GM23338 (cell line): ENCODE results near the gene XPNPEP1. TPM values are rescaled to one million over a fixed set of nuclear protein-coding genes. Genes with fewer than 3 reads are reported as not detected.

ENCODE experiments used
- ATAC-seq: fragments of 200-7000 bp; cut with Tn5 transposase; 3 replicates; pipeline ENCODE4 v1.9.1; 2020
- DNase-seq: peaks from one replicate; pipeline ENCODE4 v3.0.0-alpha.2; 2015; ENCODE audit warnings: low spot score
- H2AFZ ChIP-seq: fragments of 200-600 bp; sonication (generic); 2 replicates; pipeline ENCODE4 v1.8.0; 2016; ENCODE audit warnings: antibody characterized with exemption, mild to moderate bottlenecking, moderate library complexity
- H3F3A ChIP-seq: fragments of 200-600 bp; sonication (generic); replicated peaks from 2 replicates; pipeline ENCODE4 v1.8.0; 2017; ENCODE audit warnings: antibody characterized with exemption, mixed run types, low read depth
- H3K27ac ChIP-seq: fragments of 200-600 bp; sonication (generic); 2 replicates; pipeline ENCODE4 v1.6.1; 2016; ENCODE audit warnings: low read depth
- H3K27me3 ChIP-seq: fragments of 200-600 bp; sonication (generic); 2 replicates; pipeline ENCODE4 v1.8.0; 2016; ENCODE audit warnings: mild to moderate bottlenecking, mixed run types, moderate library complexity; ENCODE audit not compliant: insufficient read depth
- H3K36me3 ChIP-seq: fragments of 200-600 bp; sonication (generic); 2 replicates; pipeline ENCODE4 v1.8.0; 2016; ENCODE audit warnings: mild to moderate bottlenecking; ENCODE audit not compliant: insufficient read depth
- H3K4me1 ChIP-seq: fragments of 200-600 bp; sonication (generic); 2 replicates; pipeline ENCODE4 v1.8.0; 2016; ENCODE audit warnings: mild to moderate bottlenecking, moderate library complexity; ENCODE audit not compliant: insufficient read depth
- H3K4me2 ChIP-seq: fragments of 200-600 bp; sonication (generic); 2 replicates; pipeline ENCODE4 v1.7.1; 2017; ENCODE audit warnings: mixed run types
- H3K4me3 ChIP-seq: fragments of 200-600 bp; sonication (generic); 2 replicates; pipeline ENCODE4 v1.6.1; 2016; ENCODE audit warnings: mixed run types
- H3K79me2 ChIP-seq: fragments of 200-600 bp; sonication (generic); replicated peaks from 2 replicates; pipeline ENCODE4 v1.8.0; 2017; ENCODE audit warnings: mild to moderate bottlenecking; ENCODE audit not compliant: insufficient read depth
- H3K9me2 ChIP-seq: fragments of 200-600 bp; sonication (generic); 2 replicates; pipeline ENCODE4 v1.8.0; 2017; ENCODE audit not compliant: insufficient read depth
- H4K20me1 ChIP-seq: fragments of 200-600 bp; sonication (generic); replicated peaks from 2 replicates; pipeline ENCODE4 v1.8.0; 2017; ENCODE audit warnings: mild to moderate bottlenecking; ENCODE audit not compliant: insufficient read depth
- H3K27ac Mint-ChIP-seq: 2 replicates; pipeline ENCODE4 v1.8.0; 2020; ENCODE audit warnings: inconsistent platforms, mild to moderate bottlenecking, moderate library complexity, mixed read lengths
- H3K27me3 Mint-ChIP-seq: 3 replicates; pipeline ENCODE4 v1.8.0; 2022; ENCODE audit warnings: low read depth, mild to moderate bottlenecking, moderate library complexity, mixed read lengths, inconsistent platforms; ENCODE audit not compliant: insufficient read depth, poor library complexity
- H3K36me3 Mint-ChIP-seq: 3 replicates; pipeline ENCODE4 v1.8.0; 2021; ENCODE audit warnings: low read depth, mild to moderate bottlenecking, inconsistent platforms, moderate library complexity, mixed read lengths
- H3K4me1 Mint-ChIP-seq: 3 replicates; pipeline ENCODE4 v1.8.0; 2020; ENCODE audit warnings: mild to moderate bottlenecking, inconsistent platforms, mixed read lengths
- H3K4me3 Mint-ChIP-seq: 3 replicates; pipeline ENCODE4 v1.8.0; 2021; ENCODE audit warnings: moderate library complexity, mild to moderate bottlenecking, inconsistent platforms, mixed read lengths
- H3K9me3 Mint-ChIP-seq: 3 replicates; pipeline ENCODE4 v1.8.0; 2020; ENCODE audit warnings: moderate library complexity, mild to moderate bottlenecking, inconsistent platforms, mixed read lengths
- CREB1 ChIP-seq: fragments of 250-450 bp; sonication (Bioruptor Pico); IDR thresholded peaks from 2 replicates; pipeline ENCODE4 v1.5.0; 2020; ENCODE audit warnings: low read depth, mild to moderate bottlenecking, moderate library complexity
- EZH2 ChIP-seq: fragments of 200-600 bp; sonication (generic); IDR thresholded peaks from one replicate; pipeline ENCODE4 v1.8.0; 2017; ENCODE audit warnings: antibody characterized with exemption, mild to moderate bottlenecking, low read depth; ENCODE audit not compliant: unreplicated experiment
- JUNB ChIP-seq: IDR thresholded peaks from one replicate; pipeline ENCODE4 v1.6.1; 2016; ENCODE audit warnings: antibody characterized with exemption; ENCODE audit not compliant: unreplicated experiment
- NANOG ChIP-seq: IDR thresholded peaks from 2 replicates; pipeline ENCODE4 v1.6.1; 2016; ENCODE audit warnings: antibody characterized with exemption, borderline replicate concordance
- POLR2AphosphoS5 ChIP-seq: IDR thresholded peaks from 2 replicates; pipeline ENCODE4 v1.6.1; 2016; ENCODE audit warnings: antibody characterized with exemption, low read depth
- STAT1 ChIP-seq: IDR thresholded peaks from one replicate; pipeline ENCODE4 v1.6.1; 2016; ENCODE audit warnings: antibody characterized with exemption; ENCODE audit not compliant: unreplicated experiment
- ZNF331 ChIP-seq: fragments of 250-450 bp; sonication (Bioruptor Pico); IDR thresholded peaks from 2 replicates; pipeline ENCODE4 v1.5.0; 2020; ENCODE audit warnings: low read depth, mild to moderate bottlenecking, moderate library complexity
- polyA plus RNA-seq: library from polyadenylated mRNA; unstranded; fragments of >200 nt; fragmentation: Nextera tagmentation; extraction: Ambion mirVana; gene quantifications from 2 replicates; pipeline ENCODE4 v1.2.1, GENCODE V29; 2016
- total RNA-seq: library from RNA; depleted of rRNA; stranded (reverse); fragments of >200 nt; shearing (Covaris generic); gene quantifications from 2 replicates; pipeline ENCODE4 v1.2.3, GENCODE V29; 2014
- TF ChIP-seq, protein P1 (sequence below), 2 experiments: fragments of 200-600 bp in 1 of 2; sonication (generic) in 1 of 2; conservative IDR thresholded peaks; 2 replicates each; pipeline versions ENCODE4 v1.5.1 to v1.6.1; 2016 to 2017; ENCODE audit warnings: antibody characterized with exemption in 2 of 2, low read depth in 2 of 2, mild to moderate bottlenecking in 2 of 2, moderate library complexity in 1 of 2
- TF ChIP-seq, protein P2 (sequence below): IDR thresholded peaks from 2 replicates; pipeline ENCODE4 v1.6.1; 2016; ENCODE audit warnings: antibody characterized with exemption
- TF ChIP-seq, protein P3 (sequence below): fragments of 250-450 bp; sonication (Bioruptor Pico); IDR thresholded peaks from 2 replicates; pipeline ENCODE4 v1.5.0; 2020; ENCODE audit warnings: mild to moderate bottlenecking, moderate library complexity

The XPNPEP1 gene
- total and polyA plus RNA-seq, 2 experiments from 2014 or later, result 17.5 to 55.8 TPM

- DNase-seq (no peak), ATAC-seq (no peak)
- Histone ChIP-seq H3F3A (no peaks in the 10 kb centered on the region), H3K9me2 (no peaks in the 10 kb centered on the region), H3K79me2 (no peaks in the 10 kb centered on the region), H3K4me1 (peaks cover 26% of the 10 kb centered on the region), H3K4me2 (no peak overlapping the region), H4K20me1 (no peaks in the 10 kb centered on the region), H2AFZ (no peak overlapping the region), H3K4me3 (no peak overlapping the region), H3K36me3 (no peaks in the 10 kb centered on the region), H3K27me3 (no peaks in the 10 kb centered on the region), H3K27ac (no peak overlapping the region)
- H3K4me1 Mint-ChIP-seq, result peaks cover 37% of the 10 kb centered on the region
- TF ChIP-seq POLR2AphosphoS5 (no peak), CREB1 (no peak), STAT1 (no peak), JUNB (no peak), ZNF331 (no peak), NANOG (no peak), EZH2 (no peak)
- TF ChIP-seq, protein P1, sequence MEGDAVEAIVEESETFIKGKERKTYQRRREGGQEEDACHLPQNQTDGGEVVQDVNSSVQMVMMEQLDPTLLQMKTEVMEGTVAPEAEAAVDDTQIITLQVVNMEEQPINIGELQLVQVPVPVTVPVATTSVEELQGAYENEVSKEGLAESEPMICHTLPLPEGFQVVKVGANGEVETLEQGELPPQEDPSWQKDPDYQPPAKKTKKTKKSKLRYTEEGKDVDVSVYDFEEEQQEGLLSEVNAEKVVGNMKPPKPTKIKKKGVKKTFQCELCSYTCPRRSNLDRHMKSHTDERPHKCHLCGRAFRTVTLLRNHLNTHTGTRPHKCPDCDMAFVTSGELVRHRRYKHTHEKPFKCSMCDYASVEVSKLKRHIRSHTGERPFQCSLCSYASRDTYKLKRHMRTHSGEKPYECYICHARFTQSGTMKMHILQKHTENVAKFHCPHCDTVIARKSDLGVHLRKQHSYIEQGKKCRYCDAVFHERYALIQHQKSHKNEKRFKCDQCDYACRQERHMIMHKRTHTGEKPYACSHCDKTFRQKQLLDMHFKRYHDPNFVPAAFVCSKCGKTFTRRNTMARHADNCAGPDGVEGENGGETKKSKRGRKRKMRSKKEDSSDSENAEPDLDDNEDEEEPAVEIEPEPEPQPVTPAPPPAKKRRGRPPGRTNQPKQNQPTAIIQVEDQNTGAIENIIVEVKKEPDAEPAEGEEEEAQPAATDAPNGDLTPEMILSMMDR (conservative IDR thresholded peaks at IDR 0.05; ENCODE audit: low read depth in 2 of 2), result no peak
- TF ChIP-seq, protein P2, sequence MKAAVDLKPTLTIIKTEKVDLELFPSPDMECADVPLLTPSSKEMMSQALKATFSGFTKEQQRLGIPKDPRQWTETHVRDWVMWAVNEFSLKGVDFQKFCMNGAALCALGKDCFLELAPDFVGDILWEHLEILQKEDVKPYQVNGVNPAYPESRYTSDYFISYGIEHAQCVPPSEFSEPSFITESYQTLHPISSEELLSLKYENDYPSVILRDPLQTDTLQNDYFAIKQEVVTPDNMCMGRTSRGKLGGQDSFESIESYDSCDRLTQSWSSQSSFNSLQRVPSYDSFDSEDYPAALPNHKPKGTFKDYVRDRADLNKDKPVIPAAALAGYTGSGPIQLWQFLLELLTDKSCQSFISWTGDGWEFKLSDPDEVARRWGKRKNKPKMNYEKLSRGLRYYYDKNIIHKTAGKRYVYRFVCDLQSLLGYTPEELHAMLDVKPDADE, result no peak
- H3K4me3 Mint-ChIP-seq, result no peak overlapping the region
- H3K36me3 Mint-ChIP-seq, result no peaks in the 10 kb centered on the region
- no peaks in the 10 kb centered on the region for H3K9me3 Mint-ChIP-seq
- H3K27ac Mint-ChIP-seq, result no peak overlapping the region
- H3K27me3 Mint-ChIP-seq, result peaks cover 3% of the 10 kb centered on the region
Observed at GRCh38 chr10:109971634-109972033, 48.3 kb upstream of the XPNPEP1 start.

GRCh38 chr10:109969760-109970346 lies 46.5 kb upstream of the XPNPEP1 start:
- H3K4me1 ChIP-seq, result peaks cover 15% of the 10 kb centered on the region
- no peaks in the 10 kb centered on the region for H3K79me2 ChIP-seq
- DNase-seq, result no peak
- H3K27ac ChIP-seq, result 0 out of 2 replicates have a peak overlapping the region, but pooled peaks have one; percentile 42
- Mint-ChIP-seq H3K4me3 (no peak overlapping the region), H3K36me3 (no peaks in the 10 kb centered on the region), H3K9me3 (no peaks in the 10 kb centered on the region), H3K4me1 (peaks cover 21% of the 10 kb centered on the region), H3K27ac (no peak overlapping the region), H3K27me3 (no peaks in the 10 kb centered on the region)
- no peaks in the 10 kb centered on the region for H3F3A ChIP-seq
- no peak for ATAC-seq
- no peak overlapping the region for H3K4me2 ChIP-seq
- H2AFZ ChIP-seq, result peak overlapping the region; percentile 91; the same call in 1 of the 2 replicates
- H3K4me3 ChIP-seq, result no peak overlapping the region
- H3K9me2 ChIP-seq, result no peaks in the 10 kb centered on the region
- H3K36me3 ChIP-seq, result no peaks in the 10 kb centered on the region
- H3K27me3 ChIP-seq, result no peaks in the 10 kb centered on the region
- H4K20me1 ChIP-seq, result no peaks in the 10 kb centered on the region
- TF ChIP-seq, protein P3, sequence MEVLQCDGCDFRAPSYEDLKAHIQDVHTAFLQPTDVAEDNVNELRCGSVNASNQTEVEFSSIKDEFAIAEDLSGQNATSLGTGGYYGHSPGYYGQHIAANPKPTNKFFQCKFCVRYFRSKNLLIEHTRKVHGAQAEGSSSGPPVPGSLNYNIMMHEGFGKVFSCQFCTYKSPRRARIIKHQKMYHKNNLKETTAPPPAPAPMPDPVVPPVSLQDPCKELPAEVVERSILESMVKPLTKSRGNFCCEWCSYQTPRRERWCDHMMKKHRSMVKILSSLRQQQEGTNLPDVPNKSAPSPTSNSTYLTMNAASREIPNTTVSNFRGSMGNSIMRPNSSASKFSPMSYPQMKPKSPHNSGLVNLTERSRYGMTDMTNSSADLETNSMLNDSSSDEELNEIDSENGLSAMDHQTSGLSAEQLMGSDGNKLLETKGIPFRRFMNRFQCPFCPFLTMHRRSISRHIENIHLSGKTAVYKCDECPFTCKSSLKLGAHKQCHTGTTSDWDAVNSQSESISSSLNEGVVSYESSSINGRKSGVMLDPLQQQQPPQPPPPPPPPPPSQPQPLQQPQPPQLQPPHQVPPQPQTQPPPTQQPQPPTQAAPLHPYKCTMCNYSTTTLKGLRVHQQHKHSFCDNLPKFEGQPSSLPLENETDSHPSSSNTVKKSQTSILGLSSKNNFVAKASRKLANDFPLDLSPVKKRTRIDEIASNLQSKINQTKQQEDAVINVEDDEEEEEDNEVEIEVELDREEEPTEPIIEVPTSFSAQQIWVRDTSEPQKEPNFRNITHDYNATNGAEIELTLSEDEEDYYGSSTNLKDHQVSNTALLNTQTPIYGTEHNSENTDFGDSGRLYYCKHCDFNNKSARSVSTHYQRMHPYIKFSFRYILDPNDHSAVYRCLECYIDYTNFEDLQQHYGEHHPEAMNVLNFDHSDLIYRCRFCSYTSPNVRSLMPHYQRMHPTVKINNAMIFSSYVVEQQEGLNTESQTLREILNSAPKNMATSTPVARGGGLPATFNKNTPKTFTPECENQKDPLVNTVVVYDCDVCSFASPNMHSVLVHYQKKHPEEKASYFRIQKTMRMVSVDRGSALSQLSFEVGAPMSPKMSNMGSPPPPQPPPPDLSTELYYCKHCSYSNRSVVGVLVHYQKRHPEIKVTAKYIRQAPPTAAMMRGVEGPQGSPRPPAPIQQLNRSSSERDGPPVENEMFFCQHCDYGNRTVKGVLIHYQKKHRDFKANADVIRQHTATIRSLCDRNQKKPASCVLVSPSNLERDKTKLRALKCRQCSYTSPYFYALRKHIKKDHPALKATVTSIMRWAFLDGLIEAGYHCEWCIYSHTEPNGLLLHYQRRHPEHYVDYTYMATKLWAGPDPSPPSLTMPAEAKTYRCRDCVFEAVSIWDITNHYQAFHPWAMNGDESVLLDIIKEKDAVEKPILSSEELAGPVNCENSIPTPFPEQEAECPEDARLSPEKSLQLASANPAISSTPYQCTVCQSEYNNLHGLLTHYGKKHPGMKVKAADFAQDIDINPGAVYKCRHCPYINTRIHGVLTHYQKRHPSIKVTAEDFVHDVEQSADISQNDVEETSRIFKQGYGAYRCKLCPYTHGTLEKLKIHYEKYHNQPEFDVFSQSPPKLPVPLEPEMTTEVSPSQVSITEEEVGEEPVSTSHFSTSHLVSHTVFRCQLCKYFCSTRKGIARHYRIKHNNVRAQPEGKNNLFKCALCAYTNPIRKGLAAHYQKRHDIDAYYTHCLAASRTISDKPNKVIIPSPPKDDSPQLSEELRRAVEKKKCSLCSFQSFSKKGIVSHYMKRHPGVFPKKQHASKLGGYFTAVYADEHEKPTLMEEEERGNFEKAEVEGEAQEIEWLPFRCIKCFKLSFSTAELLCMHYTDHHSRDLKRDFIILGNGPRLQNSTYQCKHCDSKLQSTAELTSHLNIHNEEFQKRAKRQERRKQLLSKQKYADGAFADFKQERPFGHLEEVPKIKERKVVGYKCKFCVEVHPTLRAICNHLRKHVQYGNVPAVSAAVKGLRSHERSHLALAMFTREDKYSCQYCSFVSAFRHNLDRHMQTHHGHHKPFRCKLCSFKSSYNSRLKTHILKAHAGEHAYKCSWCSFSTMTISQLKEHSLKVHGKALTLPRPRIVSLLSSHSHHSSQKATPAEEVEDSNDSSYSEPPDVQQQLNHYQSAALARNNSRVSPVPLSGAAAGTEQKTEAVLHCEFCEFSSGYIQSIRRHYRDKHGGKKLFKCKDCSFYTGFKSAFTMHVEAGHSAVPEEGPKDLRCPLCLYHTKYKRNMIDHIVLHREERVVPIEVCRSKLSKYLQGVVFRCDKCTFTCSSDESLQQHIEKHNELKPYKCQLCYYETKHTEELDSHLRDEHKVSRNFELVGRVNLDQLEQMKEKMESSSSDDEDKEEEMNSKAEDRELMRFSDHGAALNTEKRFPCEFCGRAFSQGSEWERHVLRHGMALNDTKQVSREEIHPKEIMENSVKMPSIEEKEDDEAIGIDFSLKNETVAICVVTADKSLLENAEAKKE (CRISPR knock-in tag), result no peak
- TF ChIP-seq, protein P2, result no peak
- TF ChIP-seq JUNB, result no peak
- TF ChIP-seq NANOG, result no peak
